MM.1S (cell line): ENCODE data around the gene MICAL2.

Experiments used
- DNase-seq: peaks from one replicate; pipeline ENCODE4 v3.0.0-alpha.2; 2015
- H2AFZ ChIP-seq: fragments of 300-600 bp; sonication (generic); 2 replicates; pipeline ENCODE4 v1.6.0; 2016; ENCODE audit warnings: antibody characterized with exemption, low read length
- H3F3A ChIP-seq: fragments of 300-600 bp; sonication (generic); 2 replicates; pipeline ENCODE4 v1.6.1; 2016; ENCODE audit warnings: mild to moderate bottlenecking, antibody characterized with exemption, low read length, moderate library complexity, mixed read lengths; ENCODE audit not compliant: insufficient read depth
- H3K27ac ChIP-seq: fragments of 300-600 bp; sonication (generic); 2 replicates; pipeline ENCODE4 v1.5.1; 2016; ENCODE audit warnings: mild to moderate bottlenecking, low read length
- H3K27me3 ChIP-seq: fragments of 300-600 bp; sonication (generic); replicated peaks from 2 replicates; pipeline ENCODE4 v1.6.0; 2016; ENCODE audit warnings: low read length; ENCODE audit not compliant: insufficient read depth
- H3K36me3 ChIP-seq: fragments of 300-600 bp; sonication (generic); replicated peaks from 2 replicates; pipeline ENCODE4 v1.6.1; 2016; ENCODE audit warnings: mild to moderate bottlenecking, low read length, mixed read lengths; ENCODE audit not compliant: insufficient read depth
- H3K4me1 ChIP-seq: fragments of 300-600 bp; sonication (generic); 2 replicates; pipeline ENCODE4 v1.6.1; 2016; ENCODE audit warnings: low read length, mixed read lengths
- H3K4me2 ChIP-seq: fragments of 300-600 bp; sonication (generic); 2 replicates; pipeline ENCODE4 v1.6.0; 2016; ENCODE audit warnings: low read depth, low read length
- H3K4me3 ChIP-seq: fragments of 300-600 bp; sonication (generic); 2 replicates; pipeline ENCODE4 v1.5.1; 2016; ENCODE audit warnings: low read length, mixed read lengths
- H3K79me2 ChIP-seq: fragments of 300-600 bp; sonication (generic); 2 replicates; pipeline ENCODE4 v1.6.1; 2016; ENCODE audit warnings: mixed run types, low read length, mixed read lengths
- H3K9ac ChIP-seq: fragments of 300-600 bp; sonication (generic); 2 replicates; pipeline ENCODE4 v1.6.1; 2016; ENCODE audit warnings: low read length, mixed read lengths
- H3K9me2 ChIP-seq: fragments of 300-600 bp; sonication (generic); replicated peaks from 2 replicates; pipeline ENCODE4 v1.6.1; 2016; ENCODE audit warnings: mild to moderate bottlenecking, low read length, mixed read lengths; ENCODE audit not compliant: insufficient read depth
- H3K9me3 ChIP-seq: fragments of 300-600 bp; sonication (generic); replicated peaks from 2 replicates; pipeline ENCODE4 v1.6.1; 2016; ENCODE audit warnings: mild to moderate bottlenecking, low read length, mixed read lengths; ENCODE audit not compliant: insufficient read depth
- H4K20me1 ChIP-seq: fragments of 300-600 bp; sonication (generic); 2 replicates; pipeline ENCODE4 v1.6.1; 2016; ENCODE audit warnings: mild to moderate bottlenecking, low read length, moderate library complexity, mixed read lengths; ENCODE audit not compliant: insufficient read depth
- EZH2 ChIP-seq: fragments of 300-600 bp; sonication (generic); optimal IDR thresholded peaks from 2 replicates; pipeline ENCODE3; 2017; ENCODE audit warnings: low read depth, mild to moderate bottlenecking, antibody characterized with exemption, low read length, mixed read lengths
- EZH2phosphoT487 ChIP-seq: fragments of 300-600 bp; sonication (generic); IDR thresholded peaks from 2 replicates; pipeline ENCODE4 v1.6.1; 2018; ENCODE audit warnings: antibody characterized with exemption, low read length
- TF ChIP-seq, protein P1 (sequence below): fragments of 300-600 bp; sonication (generic); IDR thresholded peaks from 2 replicates; pipeline ENCODE4 v1.5.1; 2016; ENCODE audit warnings: antibody characterized with exemption, low read length, mixed read lengths

Gene MICAL2

GRCh38 chr11:12200279-12200990 is 90.0 kb downstream of the MICAL2 start:
- Histone ChIP-seq H3K27ac (no peak overlapping the region), H2AFZ (no peak overlapping the region), H3K4me3 (no peak overlapping the region), H3F3A (no peaks in the 10 kb centered on the region), H3K9ac (no peak overlapping the region), H3K36me3 (no peaks in the 10 kb centered on the region), H3K4me1 (peaks cover 25% of the 10 kb centered on the region), H3K27me3 (no peaks in the 10 kb centered on the region), H3K79me2 (no peaks in the 10 kb centered on the region), H3K9me3 (no peaks in the 10 kb centered on the region), H3K9me2 (no peaks in the 10 kb centered on the region), H3K4me2 (no peak overlapping the region), H4K20me1 (no peaks in the 10 kb centered on the region)
- no peak for TF ChIP-seq EZH2
- TF ChIP-seq, protein P1, sequence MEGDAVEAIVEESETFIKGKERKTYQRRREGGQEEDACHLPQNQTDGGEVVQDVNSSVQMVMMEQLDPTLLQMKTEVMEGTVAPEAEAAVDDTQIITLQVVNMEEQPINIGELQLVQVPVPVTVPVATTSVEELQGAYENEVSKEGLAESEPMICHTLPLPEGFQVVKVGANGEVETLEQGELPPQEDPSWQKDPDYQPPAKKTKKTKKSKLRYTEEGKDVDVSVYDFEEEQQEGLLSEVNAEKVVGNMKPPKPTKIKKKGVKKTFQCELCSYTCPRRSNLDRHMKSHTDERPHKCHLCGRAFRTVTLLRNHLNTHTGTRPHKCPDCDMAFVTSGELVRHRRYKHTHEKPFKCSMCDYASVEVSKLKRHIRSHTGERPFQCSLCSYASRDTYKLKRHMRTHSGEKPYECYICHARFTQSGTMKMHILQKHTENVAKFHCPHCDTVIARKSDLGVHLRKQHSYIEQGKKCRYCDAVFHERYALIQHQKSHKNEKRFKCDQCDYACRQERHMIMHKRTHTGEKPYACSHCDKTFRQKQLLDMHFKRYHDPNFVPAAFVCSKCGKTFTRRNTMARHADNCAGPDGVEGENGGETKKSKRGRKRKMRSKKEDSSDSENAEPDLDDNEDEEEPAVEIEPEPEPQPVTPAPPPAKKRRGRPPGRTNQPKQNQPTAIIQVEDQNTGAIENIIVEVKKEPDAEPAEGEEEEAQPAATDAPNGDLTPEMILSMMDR, result no peak
- TF ChIP-seq EZH2phosphoT487, result no peak
- DNase-seq, result no peak

DNA sequence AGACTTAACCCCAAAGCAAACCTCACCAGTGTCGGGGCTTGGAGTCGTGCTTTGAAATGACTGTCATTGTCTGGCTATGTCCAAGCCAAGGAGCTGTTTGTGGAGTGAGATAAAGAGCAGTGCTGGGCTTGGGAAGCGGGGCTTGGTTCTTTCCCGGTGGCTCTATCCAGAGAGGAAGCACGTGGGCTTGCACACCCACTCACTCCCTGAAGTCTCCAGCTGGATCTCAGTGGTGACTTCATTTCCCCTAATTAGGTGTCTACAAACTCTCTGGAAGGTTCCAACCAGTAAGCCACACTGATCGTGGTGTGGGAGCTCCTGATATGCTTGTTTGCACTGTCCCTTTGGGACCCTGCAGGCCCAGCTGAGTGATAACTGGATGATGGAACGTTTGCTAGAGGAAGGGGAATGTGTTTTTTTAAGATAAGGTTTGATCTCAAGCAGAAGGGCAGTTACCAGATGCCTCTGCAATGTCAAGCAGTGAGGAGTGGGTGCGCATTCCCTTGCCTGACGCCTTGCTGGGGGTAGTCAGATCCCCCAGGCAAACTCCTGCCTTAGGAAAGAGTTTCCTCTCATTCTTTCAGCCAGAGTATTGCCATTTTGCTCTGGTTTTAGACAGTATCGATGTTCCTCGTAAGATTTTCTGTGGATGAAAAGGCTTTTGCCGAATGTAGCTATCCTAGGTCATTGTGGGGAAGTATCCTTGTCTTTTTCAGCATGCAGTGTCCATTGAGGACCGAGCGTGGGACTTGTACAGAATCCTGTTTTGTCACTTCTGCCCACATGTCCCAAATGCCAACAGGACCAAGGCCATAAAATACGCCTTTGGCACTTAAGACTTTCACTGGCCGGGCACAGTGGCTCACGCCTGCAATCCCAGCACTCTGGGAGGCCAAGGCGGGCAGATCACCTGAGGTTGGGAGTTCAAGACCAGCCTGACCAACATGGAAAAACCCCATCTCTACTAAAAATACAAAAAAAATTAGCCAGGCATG is 90.9 kb downstream of the MICAL2 start:
- no peak overlapping the region for H3K27ac ChIP-seq
- H3K36me3 ChIP-seq, result no peaks in the 10 kb centered on the region
- H3K9ac ChIP-seq, result no peak overlapping the region
- no peaks in the 10 kb centered on the region for H3K27me3 ChIP-seq
- no peaks in the 10 kb centered on the region for H3K9me3 ChIP-seq
- H3K4me1 ChIP-seq, result peaks cover 20% of the 10 kb centered on the region
- no peak overlapping the region for H3K4me2 ChIP-seq
- no peaks in the 10 kb centered on the region for H4K20me1 ChIP-seq
- H2AFZ ChIP-seq, result no peak overlapping the region
- H3K79me2 ChIP-seq, result no peaks in the 10 kb centered on the region
- TF ChIP-seq EZH2 (no peak), EZH2phosphoT487 (no peak)
- TF ChIP-seq, protein P1, result no peak
- DNase-seq, result no peak
- no peaks in the 10 kb centered on the region for H3F3A ChIP-seq
- no peaks in the 10 kb centered on the region for H3K9me2 ChIP-seq
- H3K4me3 ChIP-seq, result no peak overlapping the region

GRCh38 chr11:12202661-12203310 is 92.4 kb downstream of the MICAL2 start:
- Histone ChIP-seq H3K9me2 (no peaks in the 10 kb centered on the region), H3K4me3 (no peak overlapping the region), H3K9ac (no peak overlapping the region), H3K4me1 (peaks cover 17% of the 10 kb centered on the region), H3K36me3 (no peaks in the 10 kb centered on the region), H3K27ac (no peak overlapping the region), H2AFZ (no peak overlapping the region), H3K27me3 (no peaks in the 10 kb centered on the region), H3F3A (no peaks in the 10 kb centered on the region), H4K20me1 (no peaks in the 10 kb centered on the region), H3K4me2 (no peak overlapping the region), H3K79me2 (no peaks in the 10 kb centered on the region), H3K9me3 (no peaks in the 10 kb centered on the region)
- TF ChIP-seq, protein P1, result no peak
- TF ChIP-seq EZH2phosphoT487 (no peak), EZH2 (no peak)
- DNase-seq, result no peak
